MG63 (cell line): Measurements from ENCODE around the gene COMT. TPM values are rescaled to one million over a fixed set of nuclear protein-coding genes. Genes with fewer than 3 reads are reported as not detected.

Source experiments
- DNase-seq: peaks from one replicate; pipeline ENCODE4 v3.0.0-alpha.2; 2020
- H3K27me3 ChIP-seq: fragments of 250-450 bp; sonication (Bioruptor Pico); 2 replicates; pipeline ENCODE4 v1.5.1; 2020; ENCODE audit warnings: mild to moderate bottlenecking, moderate library complexity
- H3K36me3 ChIP-seq: fragments of 250-450 bp; sonication (Bioruptor Pico); 2 replicates; pipeline ENCODE4 v1.5.1; 2020; ENCODE audit warnings: mild to moderate bottlenecking, moderate library complexity
- H3K4me3 ChIP-seq: fragments of 250-450 bp; sonication (Bioruptor Pico); 2 replicates; pipeline ENCODE4 v1.5.1; 2020; ENCODE audit warnings: mild to moderate bottlenecking, moderate library complexity
- H3K9me3 ChIP-seq: fragments of 250-450 bp; sonication (Bioruptor Pico); 2 replicates; pipeline ENCODE4 v1.5.1; 2020; ENCODE audit warnings: mild to moderate bottlenecking, moderate library complexity
- total RNA-seq: library from RNA; depleted of rRNA; stranded (reverse); fragments of >200 nt; shearing (Covaris generic); gene quantifications from 2 replicates; pipeline ENCODE4 v1.2.3, GENCODE V29; 2014; ENCODE audit warnings: low replicate concordance

COMT gene
- total RNA-seq, 1 experiment from 2014 or later = 263 TPM

DNA sequence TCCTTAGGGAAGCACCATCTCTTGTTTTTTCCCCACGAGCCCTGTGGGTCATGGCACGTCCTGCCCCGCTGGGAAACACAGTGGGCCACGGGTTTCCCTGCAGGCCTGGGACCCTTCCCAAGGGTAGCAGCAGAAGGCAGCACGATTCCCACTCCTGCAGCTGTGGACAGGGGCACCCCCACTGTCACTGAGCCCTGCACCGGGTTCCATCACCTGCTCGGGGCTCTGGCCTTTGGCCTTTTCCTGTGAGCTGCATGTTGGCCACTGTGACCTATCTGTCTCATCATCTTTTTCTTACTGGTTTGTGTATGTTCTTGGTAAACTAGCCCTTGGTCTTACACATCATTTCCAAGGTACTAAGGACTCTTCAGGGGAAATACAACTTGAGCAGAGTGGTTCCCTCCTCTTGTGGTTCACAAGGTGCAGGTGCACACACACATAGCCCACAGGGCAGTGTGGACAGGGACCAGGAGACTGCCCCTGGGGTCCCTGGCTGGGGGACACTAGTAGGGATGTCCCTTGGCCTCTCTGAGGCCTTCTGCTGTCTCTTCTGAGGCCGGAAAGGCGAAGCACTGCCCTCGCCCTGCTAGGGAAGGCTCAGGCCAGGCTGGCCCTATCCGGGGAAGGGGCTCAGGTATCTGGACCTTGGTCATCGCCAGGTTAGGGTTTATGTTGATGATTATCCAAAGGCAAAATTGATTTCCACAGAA is 19.1 kb downstream of the COMT start:
- Histone ChIP-seq H3K27me3 (no peaks in the 10 kb centered on the region), H3K9me3 (no peaks in the 10 kb centered on the region), H3K4me3 (no peak overlapping the region), H3K36me3 (peaks cover 13% of the 10 kb centered on the region)
- no peak for DNase-seq

DNA sequence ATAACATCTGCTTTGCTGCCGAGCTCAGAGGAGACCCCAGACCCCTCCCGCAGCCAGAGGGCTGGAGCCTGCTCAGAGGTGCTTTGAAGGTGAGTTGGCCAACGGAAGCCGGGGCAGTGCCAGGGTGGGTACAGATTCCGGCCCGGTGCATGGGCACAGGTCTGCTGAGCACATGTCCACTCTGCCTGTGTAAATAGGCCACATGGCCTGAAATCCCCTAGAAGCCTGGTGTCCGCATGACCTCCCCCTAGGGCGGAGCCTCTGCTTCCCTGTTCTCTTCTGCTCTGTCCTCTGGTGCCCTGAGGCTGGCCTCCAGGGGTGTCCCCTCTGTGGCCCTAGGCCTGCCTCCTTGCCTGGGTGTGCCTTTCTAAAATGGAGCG is 19.6 kb downstream of the COMT start:
- no peak for DNase-seq
- peaks cover 13% of the 10 kb centered on the region for H3K36me3 ChIP-seq
- H3K27me3 ChIP-seq = no peaks in the 10 kb centered on the region
- no peaks in the 10 kb centered on the region for H3K9me3 ChIP-seq
- no peak overlapping the region for H3K4me3 ChIP-seq

DNA sequence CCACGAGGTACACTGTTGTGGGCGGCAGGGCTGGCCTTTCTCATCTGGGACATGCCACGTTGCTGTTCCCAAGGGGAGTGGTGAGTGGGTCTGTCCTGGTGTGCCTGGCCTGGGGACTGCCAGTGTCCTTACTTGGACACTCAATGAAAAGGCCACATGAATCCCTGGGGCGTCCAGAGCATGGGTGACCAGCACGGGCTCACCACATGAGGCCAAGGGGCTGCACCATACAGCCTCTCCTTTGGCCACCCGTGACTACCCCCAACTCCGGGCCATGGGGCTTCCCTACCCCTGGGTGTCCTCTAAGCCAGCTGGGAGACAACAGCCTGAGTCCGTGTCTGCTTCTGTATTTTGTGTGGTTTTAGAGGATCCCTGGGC is 20.3 kb downstream of the COMT start:
- Histone ChIP-seq H3K9me3 (no peaks in the 10 kb centered on the region), H3K27me3 (no peaks in the 10 kb centered on the region), H3K36me3 (peaks cover 13% of the 10 kb centered on the region), H3K4me3 (no peak overlapping the region)
- no peak for DNase-seq

DNA sequence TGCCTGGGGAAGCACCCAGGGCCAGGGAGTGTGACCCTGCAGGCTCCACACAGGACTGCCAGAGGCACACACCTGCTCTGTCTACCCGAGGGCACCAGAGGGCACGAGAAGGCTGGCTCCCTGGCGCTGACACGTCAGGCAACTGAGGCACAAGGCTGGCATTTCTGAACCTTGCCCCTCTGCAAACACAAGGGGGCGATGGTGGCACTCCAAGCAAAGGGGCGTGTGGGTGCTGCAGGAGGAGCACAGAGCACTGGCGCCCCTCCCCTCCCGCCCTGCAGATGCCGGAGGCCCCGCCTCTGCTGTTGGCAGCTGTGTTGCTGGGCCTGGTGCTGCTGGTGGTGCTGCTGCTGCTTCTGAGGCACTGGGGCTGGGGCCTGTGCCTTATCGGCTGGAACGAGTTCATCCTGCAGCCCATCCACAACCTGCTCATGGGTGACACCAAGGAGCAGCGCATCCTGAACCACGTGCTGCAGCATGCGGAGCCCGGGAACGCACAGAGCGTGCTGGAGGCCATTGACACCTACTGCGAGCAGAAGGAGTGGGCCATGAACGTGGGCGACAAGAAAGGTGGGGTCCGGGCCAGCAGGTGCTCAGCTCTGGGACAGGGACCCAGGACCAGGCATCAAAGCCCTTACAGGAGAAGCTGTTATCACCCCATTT is 20.8 kb downstream of the COMT start:
- no peak overlapping the region for H3K4me3 ChIP-seq
- no peaks in the 10 kb centered on the region for H3K9me3 ChIP-seq
- no peaks in the 10 kb centered on the region for H3K27me3 ChIP-seq
- peak; percentile 72 for DNase-seq
- peaks cover 13% of the 10 kb centered on the region for H3K36me3 ChIP-seq

DNA sequence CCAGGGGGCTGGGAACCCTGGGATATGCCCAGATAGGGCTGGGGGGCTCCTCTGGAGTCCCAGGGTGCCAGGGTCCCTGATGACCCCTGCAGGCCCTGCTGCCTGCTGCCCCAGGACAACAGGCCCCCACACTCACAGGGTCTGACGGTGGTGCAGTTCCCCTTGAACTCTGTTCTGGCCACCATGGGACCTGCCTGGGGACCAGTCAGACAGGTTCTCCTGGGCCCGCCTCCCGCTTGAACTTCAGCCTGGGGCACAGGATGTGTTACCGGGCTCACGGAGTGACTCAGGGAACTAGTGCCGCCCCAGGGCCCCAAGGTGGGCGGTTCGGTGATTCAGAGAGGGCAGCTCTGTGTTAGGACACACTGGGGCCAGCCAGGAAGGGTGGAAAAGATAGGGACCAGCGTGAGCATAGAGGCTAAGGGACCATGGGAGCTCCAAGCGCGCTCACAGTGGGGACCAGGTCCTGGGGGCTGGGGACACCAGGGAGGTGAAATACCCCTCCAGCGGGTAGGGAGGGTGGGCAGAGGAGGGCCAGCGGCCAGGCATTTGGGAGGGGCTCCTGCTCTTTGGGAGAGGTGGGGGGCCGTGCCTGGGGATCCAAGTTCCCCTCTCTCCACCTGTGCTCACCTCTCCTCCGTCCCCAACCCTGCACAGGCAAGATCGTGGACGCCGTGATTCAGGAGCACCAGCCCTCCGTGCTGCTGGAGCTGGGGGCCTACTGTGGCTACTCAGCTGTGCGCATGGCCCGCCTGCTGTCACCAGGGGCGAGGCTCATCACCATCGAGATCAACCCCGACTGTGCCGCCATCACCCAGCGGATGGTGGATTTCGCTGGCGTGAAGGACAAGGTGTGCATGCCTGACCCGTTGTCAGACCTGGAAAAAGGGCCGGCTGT is 21.6 kb downstream of the COMT start:
- no peak overlapping the region for H3K4me3 ChIP-seq
- peak; percentile 79 for DNase-seq
- H3K27me3 ChIP-seq = no peaks in the 10 kb centered on the region
- peaks cover 17% of the 10 kb centered on the region for H3K36me3 ChIP-seq
- no peaks in the 10 kb centered on the region for H3K9me3 ChIP-seq

DNA sequence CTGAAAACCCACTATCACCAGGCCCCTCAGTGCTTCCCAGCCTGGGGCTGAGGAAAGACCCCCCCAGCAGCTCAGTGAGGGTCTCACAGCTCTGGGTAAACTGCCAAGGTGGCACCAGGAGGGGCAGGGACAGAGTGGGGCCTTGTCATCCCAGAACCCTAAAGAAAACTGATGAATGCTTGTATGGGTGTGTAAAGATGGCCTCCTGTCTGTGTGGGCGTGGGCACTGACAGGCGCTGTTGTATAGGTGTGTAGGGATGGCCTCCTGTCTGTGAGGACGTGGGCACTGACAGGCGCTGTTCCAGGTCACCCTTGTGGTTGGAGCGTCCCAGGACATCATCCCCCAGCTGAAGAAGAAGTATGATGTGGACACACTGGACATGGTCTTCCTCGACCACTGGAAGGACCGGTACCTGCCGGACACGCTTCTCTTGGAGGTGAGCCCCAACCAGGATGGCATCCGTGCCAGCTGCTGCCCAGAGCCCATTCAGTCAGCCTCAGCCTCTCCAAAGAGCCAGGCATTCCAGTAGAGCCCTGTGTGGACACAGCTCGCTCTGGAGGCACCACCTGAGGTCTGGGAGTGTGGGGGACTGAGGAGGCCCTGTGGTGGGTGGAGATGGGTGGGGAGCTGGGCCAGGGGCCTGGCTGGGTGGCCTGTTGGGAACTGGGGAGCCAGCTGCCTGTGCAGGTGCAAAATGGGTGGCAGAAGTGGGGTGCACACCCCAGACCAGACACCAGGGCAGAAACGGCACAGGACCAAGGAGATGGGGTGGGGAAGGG is 22.5 kb downstream of the COMT start:
- Histone ChIP-seq H3K27me3 (no peaks in the 10 kb centered on the region), H3K4me3 (no peak overlapping the region), H3K36me3 (peaks cover 17% of the 10 kb centered on the region), H3K9me3 (no peaks in the 10 kb centered on the region)
- DNase-seq = no peak

DNA sequence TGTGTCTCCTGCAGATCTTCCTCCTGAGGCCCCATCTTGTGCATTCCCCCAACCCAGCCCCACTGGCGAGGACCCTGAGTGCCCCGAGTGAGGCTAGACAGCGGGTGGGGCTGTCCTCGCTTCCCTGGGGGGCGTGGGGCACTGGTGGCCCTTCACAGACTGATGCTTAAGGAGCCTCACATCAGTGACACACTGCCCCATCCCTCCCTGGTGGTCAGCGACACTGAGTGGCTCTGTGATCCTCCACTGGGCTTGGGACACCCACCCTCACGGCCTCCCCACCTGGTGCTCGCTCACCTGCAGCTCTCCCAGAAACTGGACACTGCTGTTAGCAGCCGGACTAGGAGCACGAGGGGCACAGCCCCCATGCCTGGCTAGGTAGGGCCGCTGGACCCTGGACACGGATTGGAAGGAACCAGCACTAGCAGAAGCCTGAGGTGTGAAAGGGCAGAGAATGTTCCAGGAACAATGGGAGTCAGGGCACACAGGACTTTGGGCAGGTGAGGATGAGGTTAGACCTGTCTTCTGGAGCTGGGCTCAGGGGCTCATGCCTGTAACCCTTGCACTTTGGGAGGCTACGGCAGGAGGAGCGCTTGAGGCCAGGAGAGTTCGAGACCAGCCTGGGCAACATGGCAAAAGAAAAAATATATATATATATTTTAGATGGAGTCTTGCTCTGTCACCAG is 23.3 kb downstream of the COMT start:
- no peak for DNase-seq
- H3K36me3 ChIP-seq = peaks cover 17% of the 10 kb centered on the region
- H3K9me3 ChIP-seq = no peaks in the 10 kb centered on the region
- no peak overlapping the region for H3K4me3 ChIP-seq
- H3K27me3 ChIP-seq = no peaks in the 10 kb centered on the region

DNA sequence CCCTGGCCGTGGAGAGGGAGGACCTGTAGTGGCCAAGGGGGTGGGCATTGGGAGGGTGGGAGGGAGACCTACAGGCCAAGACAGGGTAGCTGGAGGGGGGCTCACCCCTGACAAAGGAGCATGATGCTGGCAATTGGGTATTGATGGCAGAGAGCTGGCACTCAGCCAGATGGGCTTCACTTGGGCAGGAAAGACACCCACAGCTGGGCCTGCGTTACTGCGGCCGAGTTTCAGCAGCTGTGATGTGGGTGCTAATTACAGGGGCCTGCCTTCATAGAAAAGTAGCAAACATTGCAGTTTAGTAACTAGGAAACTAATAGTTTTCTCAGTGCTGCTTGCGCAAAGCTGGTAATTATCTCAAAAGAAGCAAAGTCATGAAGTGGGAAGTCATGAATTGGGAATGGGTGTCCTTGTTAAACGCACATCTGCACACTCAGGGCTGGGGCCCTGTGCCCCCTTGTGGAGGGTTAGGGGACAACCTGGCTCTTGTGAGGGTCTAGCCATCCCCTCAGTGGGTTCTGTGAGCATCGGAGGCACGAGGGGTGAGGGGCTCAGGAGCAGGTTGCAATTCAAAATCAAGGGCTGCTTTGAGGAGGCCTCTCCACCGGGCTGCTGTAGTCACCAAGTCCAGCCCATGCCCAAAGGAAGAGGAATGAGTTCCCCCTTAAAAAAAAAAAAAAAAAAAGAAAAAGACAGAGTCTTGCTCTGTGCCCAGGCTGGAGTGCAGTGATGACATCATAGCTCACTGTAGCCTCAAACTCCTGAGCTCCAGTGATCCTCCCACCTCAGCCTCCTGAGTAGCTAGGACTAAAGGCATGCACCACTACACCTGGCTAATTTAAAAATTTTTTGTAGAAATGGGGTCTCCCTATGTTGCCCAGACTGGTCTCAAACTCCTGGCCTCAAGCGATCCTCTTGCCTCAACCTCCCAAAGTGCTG is 24.5 kb downstream of the COMT start:
- peaks cover 17% of the 10 kb centered on the region for H3K36me3 ChIP-seq
- no peaks in the 10 kb centered on the region for H3K9me3 ChIP-seq
- H3K4me3 ChIP-seq = no peak overlapping the region
- H3K27me3 ChIP-seq = no peaks in the 10 kb centered on the region
- DNase-seq = no peak

DNA sequence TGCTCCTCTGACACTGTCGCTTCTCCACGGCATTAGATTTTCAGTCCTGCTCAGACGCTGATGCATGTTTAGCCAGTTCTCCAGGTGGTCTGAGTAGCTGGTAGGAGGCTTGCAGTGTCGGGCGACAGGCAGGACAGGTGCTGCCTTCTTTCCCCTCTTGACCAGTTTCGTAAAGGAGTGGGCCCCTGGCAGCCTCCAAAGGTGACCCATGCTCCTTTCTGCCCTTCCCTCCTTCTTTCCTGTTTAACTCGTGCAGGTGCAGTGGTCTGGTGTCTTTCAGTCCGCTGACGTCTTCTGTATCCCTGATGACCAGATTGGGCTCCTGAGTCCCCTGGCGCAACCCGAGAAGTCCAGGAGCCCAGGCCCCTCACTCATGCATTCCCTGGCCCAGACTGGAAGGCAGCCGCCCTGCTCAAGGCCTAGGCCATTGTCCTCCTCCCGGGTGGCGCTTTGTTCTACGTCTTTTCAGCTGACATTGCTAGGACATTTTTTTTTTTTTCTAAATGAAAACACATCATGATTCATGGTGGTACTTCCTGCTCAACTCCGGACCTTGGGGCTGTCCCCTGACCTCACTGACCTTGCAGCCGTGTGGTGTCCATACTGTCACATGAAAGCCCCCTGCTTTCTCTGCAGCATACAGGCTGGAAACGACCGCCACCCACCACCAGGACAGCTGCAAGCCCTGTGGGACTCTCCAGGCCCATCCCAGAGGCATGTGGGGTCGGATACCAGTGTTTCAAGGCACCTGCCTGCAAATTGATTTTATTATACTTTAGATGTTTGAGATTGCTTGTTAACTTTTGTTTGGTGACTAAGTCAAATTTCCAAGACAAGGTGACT is 25.6 kb downstream of the COMT start:
- Histone ChIP-seq H3K9me3 (no peaks in the 10 kb centered on the region), H3K36me3 (peaks cover 15% of the 10 kb centered on the region), H3K27me3 (no peaks in the 10 kb centered on the region), H3K4me3 (no peak overlapping the region)
- DNase-seq = no peak

DNA sequence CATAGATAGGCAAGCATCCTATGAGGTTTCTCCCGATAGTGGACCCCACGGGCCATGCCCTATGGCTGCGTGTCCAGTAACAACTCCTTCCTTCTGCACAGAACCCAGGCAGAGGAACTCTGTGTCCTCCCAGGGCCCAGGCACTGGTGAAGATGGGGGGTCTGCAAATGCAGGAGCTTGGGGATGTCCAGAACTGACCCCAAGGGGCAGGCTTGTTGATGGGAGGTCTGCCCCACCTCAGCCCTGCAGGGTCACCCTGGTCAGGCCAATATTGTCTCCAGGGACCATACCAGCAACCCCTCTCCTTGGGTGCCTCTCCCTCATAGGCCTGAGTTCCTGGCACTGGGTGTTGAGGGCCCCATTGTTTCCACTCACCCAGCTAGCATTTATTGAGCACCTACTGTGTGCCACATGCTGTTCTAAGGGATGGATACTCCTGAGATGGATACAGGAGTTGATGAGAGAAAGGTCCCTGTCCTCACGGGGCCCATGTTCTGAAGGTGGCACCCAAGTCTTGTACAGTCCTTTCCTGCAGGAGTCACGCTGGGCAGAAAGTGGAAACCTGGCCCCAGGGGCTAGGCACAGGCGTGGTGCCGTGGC is 26.4 kb downstream of the COMT start:
- Histone ChIP-seq H3K9me3 (no peaks in the 10 kb centered on the region), H3K4me3 (no peak overlapping the region), H3K27me3 (no peaks in the 10 kb centered on the region), H3K36me3 (peaks cover 14% of the 10 kb centered on the region)
- no peak for DNase-seq

DNA sequence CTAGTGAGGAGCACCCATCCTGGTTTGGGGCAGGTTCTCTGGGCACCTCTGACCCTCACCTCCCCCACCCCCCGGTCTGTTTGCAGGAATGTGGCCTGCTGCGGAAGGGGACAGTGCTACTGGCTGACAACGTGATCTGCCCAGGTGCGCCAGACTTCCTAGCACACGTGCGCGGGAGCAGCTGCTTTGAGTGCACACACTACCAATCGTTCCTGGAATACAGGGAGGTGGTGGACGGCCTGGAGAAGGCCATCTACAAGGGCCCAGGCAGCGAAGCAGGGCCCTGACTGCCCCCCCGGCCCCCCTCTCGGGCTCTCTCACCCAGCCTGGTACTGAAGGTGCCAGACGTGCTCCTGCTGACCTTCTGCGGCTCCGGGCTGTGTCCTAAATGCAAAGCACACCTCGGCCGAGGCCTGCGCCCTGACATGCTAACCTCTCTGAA is 26.9 kb downstream of the COMT start:
- no peak for DNase-seq
- Histone ChIP-seq H3K27me3 (no peaks in the 10 kb centered on the region), H3K36me3 (peaks cover 14% of the 10 kb centered on the region), H3K9me3 (no peaks in the 10 kb centered on the region), H3K4me3 (no peak overlapping the region)

DNA sequence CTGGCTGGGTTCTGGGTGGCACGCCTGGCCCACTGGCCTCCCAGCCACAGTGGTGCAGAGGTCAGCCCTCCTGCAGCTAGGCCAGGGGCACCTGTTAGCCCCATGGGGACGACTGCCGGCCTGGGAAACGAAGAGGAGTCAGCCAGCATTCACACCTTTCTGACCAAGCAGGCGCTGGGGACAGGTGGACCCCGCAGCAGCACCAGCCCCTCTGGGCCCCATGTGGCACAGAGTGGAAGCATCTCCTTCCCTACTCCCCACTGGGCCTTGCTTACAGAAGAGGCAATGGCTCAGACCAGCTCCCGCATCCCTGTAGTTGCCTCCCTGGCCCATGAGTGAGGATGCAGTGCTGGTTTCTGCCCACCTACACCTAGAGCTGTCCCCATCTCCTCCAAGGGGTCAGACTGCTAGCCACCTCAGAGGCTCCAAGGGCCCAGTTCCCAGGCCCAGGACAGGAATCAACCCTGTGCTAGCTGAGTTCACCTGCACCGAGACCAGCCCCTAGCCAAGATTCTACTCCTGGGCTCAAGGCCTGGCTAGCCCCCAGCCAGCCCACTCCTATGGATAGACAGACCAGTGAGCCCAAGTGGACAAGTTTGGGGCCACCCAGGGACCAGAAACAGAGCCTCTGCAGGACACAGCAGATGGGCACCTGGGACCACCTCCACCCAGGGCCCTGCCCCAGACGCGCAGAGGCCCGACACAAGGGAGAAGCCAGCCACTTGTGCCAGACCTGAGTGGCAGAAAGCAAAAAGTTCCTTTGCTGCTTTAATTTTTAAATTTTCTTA is 27.8 kb downstream of the COMT start:
- DNase-seq = no peak
- Histone ChIP-seq H3K9me3 (no peaks in the 10 kb centered on the region), H3K27me3 (no peaks in the 10 kb centered on the region), H3K4me3 (no peak overlapping the region), H3K36me3 (peaks cover 9% of the 10 kb centered on the region)

DNA sequence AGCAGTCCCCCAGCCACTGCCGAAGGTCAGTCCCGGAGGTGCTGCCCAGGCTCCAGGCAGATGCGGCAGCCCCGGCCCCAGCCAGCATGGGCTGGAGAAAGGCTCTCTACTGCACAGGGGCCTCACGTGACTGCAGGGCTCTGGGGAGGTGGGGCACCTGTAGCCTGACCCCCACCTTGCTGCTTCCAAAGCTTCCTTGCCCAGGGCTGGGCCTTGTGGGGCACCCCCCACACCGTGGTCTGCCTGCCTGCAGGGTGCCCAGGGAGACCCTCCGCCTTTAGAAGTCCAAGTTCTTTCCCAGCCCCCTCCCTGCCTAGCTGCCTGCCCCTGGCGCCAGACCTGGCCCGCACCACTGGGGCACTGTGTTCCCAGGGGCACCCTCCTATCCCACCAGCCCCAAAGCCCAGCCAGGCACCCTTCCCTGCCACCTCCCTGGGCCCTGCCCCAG is 28.5 kb downstream of the COMT start:
- no peaks in the 10 kb centered on the region for H3K27me3 ChIP-seq
- H3K36me3 ChIP-seq = peaks cover 4% of the 10 kb centered on the region
- no peak for DNase-seq
- no peak overlapping the region for H3K4me3 ChIP-seq
- H3K9me3 ChIP-seq = no peaks in the 10 kb centered on the region
